Coronary artery (tissue), 2 donors: Measurements from ENCODE around the gene WDR7.
A peak's percentile ranks its signal among the peaks of the same experiment; 100 is the strongest.

Experiments used
- DNase-seq: peaks from one replicate; pipeline ENCODE4 v3.0.0-alpha.2; 2017; ENCODE audit warnings: low spot score
- H3K27ac ChIP-seq, 2 donors: fragments of 200-600 bp; sonication (generic); one replicate each; pipeline ENCODE4 v1.5.1; 2016 to 2019
- H3K4me3 ChIP-seq: fragments of 200-600 bp; sonication (generic); 2 replicates; pipeline ENCODE4 v1.5.1; 2016; ENCODE audit warnings: mild to moderate bottlenecking, moderate library complexity
- TF ChIP-seq, protein P1 (sequence below): fragments of 200-600 bp; sonication (generic); IDR thresholded peaks from one replicate; pipeline ENCODE4 v1.5.1; 2019; ENCODE audit warnings: antibody characterized with exemption

Gene WDR7

DNA sequence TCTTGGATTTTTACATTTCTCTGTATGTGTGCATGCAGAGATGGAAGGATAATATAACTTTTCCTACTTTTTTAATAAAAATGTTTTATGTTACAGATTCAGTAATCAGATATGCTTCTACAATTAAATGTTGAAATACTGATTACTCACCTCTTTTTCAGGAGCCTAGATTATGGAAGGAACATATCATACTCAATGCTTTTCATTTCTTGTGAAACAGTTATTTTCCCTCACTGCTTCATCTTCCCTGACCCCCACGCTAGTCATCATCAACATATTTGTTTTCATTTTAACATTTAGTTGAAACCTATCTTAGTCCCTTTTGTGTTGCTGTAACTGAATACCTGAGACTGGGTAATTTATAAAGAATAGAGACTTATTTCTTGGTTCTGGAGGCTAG lies 190.7 kb downstream of the WDR7 start:
- H3K4me3 ChIP-seq, result no peak overlapping the region
- no peak overlapping the region for H3K27ac ChIP-seq
- TF ChIP-seq, protein P1, sequence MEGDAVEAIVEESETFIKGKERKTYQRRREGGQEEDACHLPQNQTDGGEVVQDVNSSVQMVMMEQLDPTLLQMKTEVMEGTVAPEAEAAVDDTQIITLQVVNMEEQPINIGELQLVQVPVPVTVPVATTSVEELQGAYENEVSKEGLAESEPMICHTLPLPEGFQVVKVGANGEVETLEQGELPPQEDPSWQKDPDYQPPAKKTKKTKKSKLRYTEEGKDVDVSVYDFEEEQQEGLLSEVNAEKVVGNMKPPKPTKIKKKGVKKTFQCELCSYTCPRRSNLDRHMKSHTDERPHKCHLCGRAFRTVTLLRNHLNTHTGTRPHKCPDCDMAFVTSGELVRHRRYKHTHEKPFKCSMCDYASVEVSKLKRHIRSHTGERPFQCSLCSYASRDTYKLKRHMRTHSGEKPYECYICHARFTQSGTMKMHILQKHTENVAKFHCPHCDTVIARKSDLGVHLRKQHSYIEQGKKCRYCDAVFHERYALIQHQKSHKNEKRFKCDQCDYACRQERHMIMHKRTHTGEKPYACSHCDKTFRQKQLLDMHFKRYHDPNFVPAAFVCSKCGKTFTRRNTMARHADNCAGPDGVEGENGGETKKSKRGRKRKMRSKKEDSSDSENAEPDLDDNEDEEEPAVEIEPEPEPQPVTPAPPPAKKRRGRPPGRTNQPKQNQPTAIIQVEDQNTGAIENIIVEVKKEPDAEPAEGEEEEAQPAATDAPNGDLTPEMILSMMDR, result no peak
- DNase-seq, result no peak

DNA sequence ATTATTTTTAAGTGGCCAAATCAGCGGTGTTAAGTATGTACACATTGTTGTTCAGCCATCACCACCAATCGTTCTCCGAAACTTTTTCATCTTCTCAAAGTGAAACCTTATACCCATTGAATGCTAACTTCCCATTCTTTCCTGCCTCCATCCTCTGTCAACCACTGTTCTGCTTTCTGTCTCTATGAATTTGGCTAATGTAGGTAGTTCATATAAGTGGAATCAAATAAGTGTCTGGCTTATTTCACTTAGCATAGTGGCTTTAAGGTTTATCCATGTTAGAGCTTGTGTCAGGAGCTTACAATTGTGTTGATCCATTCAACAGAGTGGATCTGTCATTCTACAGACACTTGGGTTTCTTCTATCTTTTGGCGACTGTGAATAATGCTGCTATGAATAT lies 192.1 kb downstream of the WDR7 start:
- TF ChIP-seq, protein P1, result no peak
- DNase-seq, result no peak
- H3K4me3 ChIP-seq, result no peak overlapping the region
- H3K27ac ChIP-seq, result no peak overlapping the region

DNA sequence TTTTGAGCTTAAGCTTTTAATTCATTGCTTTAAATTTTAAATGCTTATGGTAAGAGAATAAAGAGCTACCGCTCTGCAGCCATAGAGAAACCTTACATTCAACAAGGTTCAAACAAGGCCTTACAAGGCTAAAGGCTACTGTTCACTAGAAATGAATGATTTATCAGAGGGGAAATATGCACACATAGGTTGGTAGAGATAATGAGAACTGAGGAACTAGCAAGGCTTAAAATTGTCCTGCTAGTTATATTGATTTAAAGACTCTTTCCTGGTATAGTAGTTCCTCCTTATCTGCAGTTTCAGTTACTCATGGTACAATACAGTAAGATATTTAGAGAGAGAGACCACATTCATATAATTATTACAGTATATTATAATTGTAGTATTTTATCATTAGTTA lies 193.4 kb downstream of the WDR7 start:
- Histone ChIP-seq H3K27ac (no peak overlapping the region), H3K4me3 (no peak overlapping the region)
- no peak for DNase-seq
- TF ChIP-seq, protein P1, result no peak

DNA sequence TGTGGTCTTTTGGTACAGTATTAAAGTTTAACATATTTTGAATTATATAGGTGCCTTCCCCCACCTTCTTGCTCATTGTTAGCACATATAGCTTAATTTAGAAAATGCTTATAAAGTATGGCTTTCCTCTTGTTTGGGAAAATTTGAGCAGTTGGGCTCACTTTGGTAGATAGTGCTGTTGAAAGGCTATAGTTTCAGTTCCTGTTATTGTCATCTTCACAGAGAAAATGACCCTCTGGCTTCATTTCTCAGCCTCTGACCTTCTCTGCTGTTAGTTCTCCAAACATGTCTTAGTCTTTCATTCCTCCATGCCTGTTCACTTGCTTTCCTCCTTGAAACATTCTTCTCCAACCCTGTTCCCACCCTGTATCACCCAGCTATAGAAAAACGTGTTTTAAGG lies 200.6 kb downstream of the WDR7 start:
- Histone ChIP-seq H3K4me3 (no peak overlapping the region), H3K27ac (no peak overlapping the region)
- TF ChIP-seq, protein P1, result no peak
- DNase-seq, result no peak

DNA sequence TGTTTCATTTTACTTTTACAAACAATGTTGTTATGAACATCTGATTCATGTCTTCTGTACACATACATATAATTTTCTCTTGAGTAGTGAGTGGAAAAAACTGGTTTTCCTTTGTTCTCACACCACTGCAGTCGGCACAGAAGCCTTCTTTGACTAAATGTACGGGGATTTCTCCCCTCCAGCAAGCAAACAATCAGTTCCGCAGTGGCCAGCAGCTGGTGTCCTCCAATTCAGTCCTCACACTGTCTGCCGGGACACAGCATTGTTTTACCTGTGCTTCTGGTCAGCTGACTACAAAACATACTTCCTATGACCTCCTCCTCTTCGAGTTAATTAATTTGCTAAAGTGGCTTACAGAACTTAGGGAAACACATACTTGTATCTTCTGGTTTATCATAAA lies 202.8 kb downstream of the WDR7 start:
- Histone ChIP-seq H3K4me3 (no peak overlapping the region), H3K27ac (no peak overlapping the region)
- DNase-seq, result no peak
- TF ChIP-seq, protein P1, result no peak

DNA sequence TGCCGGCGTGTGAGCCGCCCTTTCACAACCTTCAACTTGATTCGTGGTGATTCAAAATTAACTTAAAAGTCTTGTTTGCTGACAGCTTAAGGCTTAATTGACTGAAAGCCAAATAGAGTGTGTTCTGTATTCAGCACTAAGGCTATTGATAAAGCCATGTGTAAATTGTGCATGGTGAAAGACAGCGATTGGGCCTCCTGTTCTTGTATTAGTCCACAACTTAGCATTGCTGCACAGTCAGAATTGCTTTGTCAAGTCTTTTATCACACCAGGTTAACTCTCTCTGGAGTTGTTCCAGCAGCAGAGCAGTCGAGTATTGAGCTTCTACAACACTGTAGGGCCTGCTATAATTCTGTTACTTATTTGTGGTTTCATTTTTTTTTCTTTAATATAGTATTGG lies 210.1 kb downstream of the WDR7 start:
- DNase-seq, result no peak
- no peak overlapping the region for H3K4me3 ChIP-seq
- TF ChIP-seq, protein P1, result no peak
- H3K27ac ChIP-seq, result no peak overlapping the region

DNA sequence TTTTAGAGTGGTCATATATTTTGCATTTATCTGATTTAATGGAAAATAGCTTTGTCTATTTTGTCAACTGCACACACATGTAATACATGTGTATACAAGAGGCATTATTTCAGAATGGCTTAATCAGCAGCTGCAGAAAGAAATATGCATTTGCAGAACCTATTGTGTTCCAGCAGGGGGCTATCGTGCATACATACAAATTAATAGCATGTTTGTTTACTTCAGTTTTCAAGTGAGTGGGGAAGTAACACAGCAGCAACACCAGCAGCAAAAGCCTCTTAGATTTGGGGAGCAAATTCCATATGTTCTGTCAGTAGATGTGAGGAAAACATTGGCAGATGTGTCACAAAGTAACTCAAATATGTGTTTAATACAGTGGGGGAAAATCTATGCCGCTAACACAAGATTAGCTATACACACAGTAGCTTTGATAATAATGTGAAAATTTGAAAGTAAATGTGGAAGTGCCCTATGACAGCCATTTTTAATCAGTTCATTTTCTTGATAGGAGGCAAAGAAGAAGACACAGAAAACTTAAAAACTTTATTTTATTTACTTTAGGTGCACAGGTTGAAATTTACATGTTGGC lies 218.1 kb downstream of the WDR7 start:
- no peak overlapping the region for H3K27ac ChIP-seq
- H3K4me3 ChIP-seq, result no peak overlapping the region
- DNase-seq, result no peak
- TF ChIP-seq, protein P1, result peak; percentile 38
